Camera-type eye (tissue), 1 donor: Measurements from ENCODE around the gene OGFOD3. TPM values are rescaled to one million over a fixed set of nuclear protein-coding genes. Genes with fewer than 3 reads are reported as not detected.

Source experiments
- total RNA-seq: library from RNA; depleted of rRNA; stranded (reverse); fragments of >200 nt; gene quantifications from one replicate; pipeline ENCODE4 v1.2.3, GENCODE V29; 2014

OGFOD3 gene
- total RNA-seq: 32.9 TPM

GRCh38 chr17:82418001-82418986 lies at the start of gene OGFOD3, which contains the start of gene HEXD:
Gene OGFOD3, minus strand, starts transcription at chr17:82418586. Its CDS starts 101 bp downstream, at chr17:82418485.
Gene HEXD, plus strand, starts transcription at chr17:82418347. Its CDS starts 1,453 bp downstream, at chr17:82419800.

GRCh38 chr17:82458179-82458884 lies 39.9 kb upstream of the OGFOD3 start, which contains the start of gene NARF:
Gene NARF, plus strand, starts transcription at chr17:82458741. Its CDS starts 63 bp downstream, at chr17:82458804.

GRCh38 chr17:82450357-82451106 lies 32.1 kb upstream of the OGFOD3 start, which contains the start of gene CYBC1:
Gene CYBC1, minus strand, starts transcription at chr17:82450752. Its CDS starts 1,498 bp downstream, at chr17:82449254.

GRCh38 chr17:82371333-82372248 lies 46.8 kb downstream of the OGFOD3 start, which contains the start of gene UTS2R:
Gene UTS2R, plus strand, starts transcription at chr17:82371765. Its CDS starts 2,560 bp downstream, at chr17:82374325.

GRCh38 chr17:82358465-82359350 lies 59.7 kb downstream of the OGFOD3 start, which contains the start of gene TEX19:
Gene TEX19, plus strand, starts transcription at chr17:82359247. Its CDS starts 2,904 bp downstream, at chr17:82362151.

Other genes starting within 250 kb of the OGFOD3 start
- 50.9 TPM for gene CCDC57, start 205.7 kb downstream of the OGFOD3 start, total RNA-seq
- gene SLC16A3, start 189.5 kb downstream of the OGFOD3 start, total RNA-seq: 29.2 TPM
- gene CSNK1D, start 144.9 kb downstream of the OGFOD3 start, total RNA-seq: 82.4 TPM
- gene CD7, start 101.0 kb downstream of the OGFOD3 start, total RNA-seq: 0.99 TPM
- 6.6 TPM for gene SECTM1, start 84.8 kb downstream of the OGFOD3 start, total RNA-seq
- gene TEX19, start 59.3 kb downstream of the OGFOD3 start, total RNA-seq: not detected
- 3.2 TPM for gene UTS2R, start 46.8 kb downstream of the OGFOD3 start, total RNA-seq
- 42.7 TPM for gene HEXD, start 239 bp downstream of the OGFOD3 start, total RNA-seq
- 54.4 TPM for gene CYBC1, start 32.2 kb upstream of the OGFOD3 start, total RNA-seq
- gene NARF, start 40.2 kb upstream of the OGFOD3 start, total RNA-seq: 78.2 TPM
- 43.0 TPM for gene FOXK2, start 101.1 kb upstream of the OGFOD3 start, total RNA-seq
- gene WDR45B, start 229.9 kb upstream of the OGFOD3 start, total RNA-seq: 68.2 TPM